Measurements from ENCODE around the gene RBSN.

The RBSN gene

GRCh38 chr3:15097891-15098290 lies 1.1 kb downstream of the RBSN start:
- no peak for DNase-seq

GRCh38 chr3:15096046-15096445 lies 2.9 kb downstream of the RBSN start:
- no peak for DNase-seq

GRCh38 chr3:15094187-15094875 lies 4.6 kb downstream of the RBSN start:
- no peak for DNase-seq

GRCh38 chr3:15092686-15093085 lies 6.3 kb downstream of the RBSN start:
- peak; percentile 5 for DNase-seq

GRCh38 chr3:15091575-15091974 lies 7.4 kb downstream of the RBSN start:
- DNase-seq: no peak

- DNase-seq: no peak
Measured at GRCh38 chr3:15089201-15089600, 9.7 kb downstream of the RBSN start.

GRCh38 chr3:15086699-15087098 lies 12.2 kb downstream of the RBSN start:
- DNase-seq: no peak

- no peak for DNase-seq
Measured at GRCh38 chr3:15086263-15086662, 12.7 kb downstream of the RBSN start.

- no peak for DNase-seq
Measured at GRCh38 chr3:15083252-15083651, 15.7 kb downstream of the RBSN start.

GRCh38 chr3:15081960-15082664 lies 16.8 kb downstream of the RBSN start:
- DNase-seq: no peak

GRCh38 chr3:15079091-15079490 lies 19.9 kb downstream of the RBSN start:
- DNase-seq: no peak

- no peak for DNase-seq
Measured at GRCh38 chr3:15074500-15074899, 24.4 kb downstream of the RBSN start.

- DNase-seq: no peak
Measured at GRCh38 chr3:15071699-15072098, 27.2 kb downstream of the RBSN start.

- DNase-seq: no peak
Measured at GRCh38 chr3:15069441-15069840, 29.5 kb downstream of the RBSN start.

- no peak for DNase-seq
Measured at GRCh38 chr3:15066467-15066866, 32.5 kb downstream of the RBSN start.

- DNase-seq: no peak
Measured at GRCh38 chr3:15065550-15066007, 33.4 kb downstream of the RBSN start.

GRCh38 chr3:15064835-15065549 lies 34.0 kb downstream of the RBSN start, which contains the start of gene MRPS25:
Gene MRPS25 (minus strand): TSS chr3:15065315. CDS start chr3:15065194, 121 bp downstream.
- DNase-seq: peak; percentile 80

GRCh38 chr3:15064299-15064834 lies 34.6 kb downstream of the RBSN start:
- DNase-seq: no peak

GRCh38 chr3:15063656-15064286 lies 35.2 kb downstream of the RBSN start:
- DNase-seq: no peak

GRCh38 chr3:15063238-15063637 lies 35.7 kb downstream of the RBSN start:
- no peak for DNase-seq

- DNase-seq: no peak
Measured at GRCh38 chr3:15060029-15060428, 38.9 kb downstream of the RBSN start.

- no peak for DNase-seq
Measured at GRCh38 chr3:15056676-15057404, 42.1 kb downstream of the RBSN start.

All from NCI-H2227 treated with DMSO at 0.1 percent for 48 hours (cell line).